Erythroblast (primary cell): ENCODE data around the gene GET3.

Experiments used
- GATA1 ChIP-seq: IDR thresholded peaks from 2 replicates; pipeline ENCODE4 v1.6.1; 2011; ENCODE audit warnings: low read depth, mild to moderate bottlenecking, control low read depth, low read length, moderate library complexity
- POLR2A ChIP-seq: IDR thresholded peaks from 2 replicates; pipeline ENCODE4 v1.6.1; 2011; ENCODE audit warnings: mild to moderate bottlenecking, low read length

DNA sequence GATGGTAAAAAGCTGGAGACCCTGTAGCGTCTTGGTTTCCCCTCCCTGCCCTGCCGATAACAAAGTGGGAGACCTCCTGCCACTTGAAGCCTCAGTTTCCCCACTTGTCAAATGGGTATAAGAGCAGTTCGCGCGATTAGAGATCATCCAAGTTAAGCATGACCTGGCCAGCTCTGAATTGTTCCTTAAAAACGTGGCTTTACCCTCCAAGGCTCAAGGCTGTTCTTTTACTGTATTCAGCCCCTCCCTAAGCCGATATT, 14.0 kb upstream of the GET3 start:
- TF ChIP-seq POLR2A (no peak), GATA1 (no peak)
